ENCODE data around the gene RGS19.
A peak's percentile ranks its signal among the peaks of the same experiment; 100 is the strongest.

RGS19 gene

GRCh38 chr20:64107736-64108457 is 28.6 kb upstream of the RGS19 start:
- no peak for DNase-seq

GRCh38 chr20:64106981-64107735 is 27.8 kb upstream of the RGS19 start, which contains the start of gene NPBWR2:
TSS of gene NPBWR2 (minus strand) at chr20:64107565. CDS start at chr20:64106831, 734 bp downstream.
- no peak for DNase-seq

- DNase-seq: no peak
These were observed 27.2 kb upstream of the RGS19 start for GRCh38 chr20:64106435-64106961.

- no peak for DNase-seq
These were observed 26.6 kb upstream of the RGS19 start for GRCh38 chr20:64105846-64106434.

- DNase-seq: no peak
These were observed 25.5 kb upstream of the RGS19 start for GRCh38 chr20:64104667-64105451.

- no peak for DNase-seq
These were observed 24.8 kb upstream of the RGS19 start for GRCh38 chr20:64103871-64104666.

GRCh38 chr20:64102647-64103354 is 23.5 kb upstream of the RGS19 start:
- no peak for DNase-seq

GRCh38 chr20:64101731-64102621 is 22.7 kb upstream of the RGS19 start:
- DNase-seq: no peak

- no peak for DNase-seq
These were observed 21.8 kb upstream of the RGS19 start for GRCh38 chr20:64100946-64101688.

- DNase-seq: no peak
These were observed 21.2 kb upstream of the RGS19 start for GRCh38 chr20:64100566-64100888.

- DNase-seq: no peak
These were observed 20.7 kb upstream of the RGS19 start for GRCh38 chr20:64099880-64100565.

GRCh38 chr20:64099086-64099786 is 19.9 kb upstream of the RGS19 start:
- peak; percentile 44 for DNase-seq

- no peak for DNase-seq
These were observed 19.2 kb upstream of the RGS19 start for GRCh38 chr20:64098471-64099013.

GRCh38 chr20:64096535-64096934 is 17.2 kb upstream of the RGS19 start:
- DNase-seq: no peak

- no peak for DNase-seq
These were observed 16.6 kb upstream of the RGS19 start for GRCh38 chr20:64095927-64096326.

- no peak for DNase-seq
These were observed 16.1 kb upstream of the RGS19 start for GRCh38 chr20:64095455-64095854.

- no peak for DNase-seq
These were observed 13.7 kb upstream of the RGS19 start for GRCh38 chr20:64093013-64093503.

Data from NCI-H446 treated with DMSO at 0.1 percent for 48 hours (cell line).